SU-DHL-6 (cell line): ENCODE data around the gene ANP32A.

ENCODE experiments used
- EZH2phosphoT487 ChIP-seq: fragments of 200-600 bp; sonication (generic), shearing (Covaris generic); conservative IDR thresholded peaks from 2 replicates; pipeline ENCODE4 v1.6.1; 2018; ENCODE audit warnings: mild to moderate bottlenecking, antibody characterized with exemption, low read length, moderate library complexity, mixed read lengths
- TF ChIP-seq, protein P1 (sequence below): fragments of 200-600 bp; sonication (generic); IDR thresholded peaks from one replicate; pipeline ENCODE4 v1.5.1; 2017; ENCODE audit warnings: antibody characterized with exemption, mild to moderate bottlenecking, low read length, moderate library complexity; ENCODE audit not compliant: insufficient read depth, poor library complexity, severe bottlenecking

DNA sequence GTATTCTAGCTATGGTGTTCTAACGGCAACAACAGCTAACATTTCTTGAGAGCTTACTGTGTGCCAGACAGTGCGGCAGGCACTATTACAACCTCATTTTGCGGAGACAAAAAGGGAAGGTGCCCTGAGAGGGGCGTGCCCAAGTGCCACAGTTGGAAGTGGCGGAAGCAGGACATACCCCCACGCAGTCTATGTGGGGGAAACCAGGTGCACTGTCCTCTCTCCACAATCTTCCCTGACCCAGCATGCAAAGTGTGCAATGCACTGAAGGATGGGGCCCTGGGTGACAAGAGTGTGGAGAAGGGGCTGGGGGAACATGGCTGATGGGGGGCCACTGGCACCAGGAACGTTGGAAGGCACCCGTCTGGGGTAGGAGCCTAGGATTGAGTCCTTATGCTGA lies 8.6 kb downstream of the ANP32A start:
- TF ChIP-seq, protein P1, sequence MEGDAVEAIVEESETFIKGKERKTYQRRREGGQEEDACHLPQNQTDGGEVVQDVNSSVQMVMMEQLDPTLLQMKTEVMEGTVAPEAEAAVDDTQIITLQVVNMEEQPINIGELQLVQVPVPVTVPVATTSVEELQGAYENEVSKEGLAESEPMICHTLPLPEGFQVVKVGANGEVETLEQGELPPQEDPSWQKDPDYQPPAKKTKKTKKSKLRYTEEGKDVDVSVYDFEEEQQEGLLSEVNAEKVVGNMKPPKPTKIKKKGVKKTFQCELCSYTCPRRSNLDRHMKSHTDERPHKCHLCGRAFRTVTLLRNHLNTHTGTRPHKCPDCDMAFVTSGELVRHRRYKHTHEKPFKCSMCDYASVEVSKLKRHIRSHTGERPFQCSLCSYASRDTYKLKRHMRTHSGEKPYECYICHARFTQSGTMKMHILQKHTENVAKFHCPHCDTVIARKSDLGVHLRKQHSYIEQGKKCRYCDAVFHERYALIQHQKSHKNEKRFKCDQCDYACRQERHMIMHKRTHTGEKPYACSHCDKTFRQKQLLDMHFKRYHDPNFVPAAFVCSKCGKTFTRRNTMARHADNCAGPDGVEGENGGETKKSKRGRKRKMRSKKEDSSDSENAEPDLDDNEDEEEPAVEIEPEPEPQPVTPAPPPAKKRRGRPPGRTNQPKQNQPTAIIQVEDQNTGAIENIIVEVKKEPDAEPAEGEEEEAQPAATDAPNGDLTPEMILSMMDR: no peak
- no peak for TF ChIP-seq EZH2phosphoT487
